Cerebellar cortex (tissue), 1 donor: ENCODE measurements around the gene ASPDH.

Experiments
- DNase-seq: peaks from one replicate; pipeline ENCODE4 v3.0.0-alpha.2; 2015; ENCODE audit warnings: low spot score

ASPDH gene

DNA sequence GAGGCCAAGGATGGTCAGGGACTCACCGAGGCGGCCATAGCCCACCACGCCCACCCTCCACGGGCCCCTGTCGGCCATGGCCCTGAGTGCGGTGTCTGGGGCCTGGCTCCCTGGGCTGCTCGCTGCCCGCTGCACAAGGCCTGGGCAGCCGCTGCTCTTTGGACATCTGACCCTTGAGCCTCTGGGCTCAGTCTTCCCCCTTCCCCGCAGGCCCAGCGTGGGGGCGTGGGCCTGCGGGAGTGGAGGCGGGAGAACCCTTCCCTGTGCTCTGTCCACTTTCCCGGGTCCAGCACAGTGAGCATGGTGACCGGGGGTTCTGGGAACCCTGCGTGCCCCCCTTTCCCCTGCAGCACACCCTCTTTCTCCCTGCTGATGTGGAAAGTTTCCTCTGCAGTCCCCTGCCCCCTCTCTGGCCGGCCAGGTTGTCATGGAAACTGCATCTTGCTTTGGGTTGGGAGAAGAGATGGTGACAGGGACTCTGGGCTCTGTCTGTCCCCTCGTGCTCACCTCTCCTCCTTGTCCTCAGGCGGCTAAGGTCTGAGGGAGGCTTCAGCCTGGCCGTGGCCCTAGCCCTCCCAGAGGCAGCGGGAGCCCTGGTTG is at the start of gene ASPDH:
Gene ASPDH (minus strand): TSS at position 168 of the 600 bp plus-strand sequence. CDS start 90 bp downstream, at position 78.
- DNase-seq, result peak; percentile 67

DNA sequence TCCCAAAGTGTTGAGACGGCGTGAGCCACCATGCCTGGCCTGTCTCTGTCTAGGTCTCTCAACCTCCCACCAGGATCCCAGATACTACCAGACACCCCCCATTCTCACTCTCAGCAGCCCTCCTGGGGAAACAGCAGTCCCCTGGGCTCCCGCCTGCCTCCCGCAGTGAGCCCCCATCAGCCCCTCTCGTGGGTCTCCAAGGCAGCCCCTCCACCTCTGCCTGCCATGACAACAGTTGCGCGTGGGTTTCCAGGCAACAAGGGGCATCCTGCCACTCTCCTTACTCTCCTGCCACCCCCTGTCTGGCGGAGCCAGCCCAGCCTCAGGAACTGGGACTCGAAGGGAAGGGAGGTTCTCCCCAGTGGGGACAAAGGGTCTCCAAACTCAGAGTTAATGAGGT is 49.3 kb upstream of the ASPDH start:
- DNase-seq, result no peak

- DNase-seq, result no peak
Measured at GRCh38 chr19:50562329-50562728, 48.6 kb upstream of the ASPDH start.

DNA sequence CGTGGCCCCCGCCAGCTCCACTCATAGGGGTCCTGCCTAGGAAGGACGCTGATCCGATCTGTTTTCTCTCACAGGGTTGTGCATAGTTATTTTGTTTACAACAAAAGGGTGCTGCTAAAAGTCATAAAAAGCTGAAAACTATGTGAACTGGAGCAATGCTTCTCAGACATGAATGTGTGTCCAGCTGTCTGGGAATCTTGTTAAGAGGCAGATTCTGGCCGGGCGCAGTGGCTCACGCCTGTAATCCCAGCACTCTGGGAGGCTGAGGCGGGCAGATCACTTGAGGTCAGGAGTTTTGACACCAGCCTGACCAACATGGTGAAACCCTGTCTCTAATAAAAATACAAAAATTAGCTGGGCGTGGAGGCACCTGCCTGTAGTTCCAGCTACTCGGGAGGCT is 45.9 kb upstream of the ASPDH start:
- DNase-seq, result no peak

GRCh38 chr19:50558449-50558848 is 44.7 kb upstream of the ASPDH start:
- DNase-seq, result no peak

DNA sequence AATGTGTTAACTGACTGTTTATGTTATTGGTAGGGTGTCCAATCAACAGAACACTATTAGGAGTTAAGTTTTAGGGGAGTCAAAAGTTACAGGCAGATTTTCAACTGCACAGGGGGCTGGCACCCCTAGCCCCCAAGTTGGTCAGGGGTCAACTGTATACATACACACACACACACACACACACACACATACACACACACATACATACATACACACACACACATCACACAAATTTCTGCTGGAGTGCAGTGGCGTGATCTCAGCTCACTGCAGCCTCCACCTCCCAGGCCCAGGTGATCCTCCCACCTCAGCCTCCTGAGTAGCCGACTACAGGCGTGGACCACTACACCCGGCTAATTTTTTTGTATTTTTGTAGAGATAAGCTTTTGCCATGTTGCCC is 44.3 kb upstream of the ASPDH start:
- no peak for DNase-seq

DNA sequence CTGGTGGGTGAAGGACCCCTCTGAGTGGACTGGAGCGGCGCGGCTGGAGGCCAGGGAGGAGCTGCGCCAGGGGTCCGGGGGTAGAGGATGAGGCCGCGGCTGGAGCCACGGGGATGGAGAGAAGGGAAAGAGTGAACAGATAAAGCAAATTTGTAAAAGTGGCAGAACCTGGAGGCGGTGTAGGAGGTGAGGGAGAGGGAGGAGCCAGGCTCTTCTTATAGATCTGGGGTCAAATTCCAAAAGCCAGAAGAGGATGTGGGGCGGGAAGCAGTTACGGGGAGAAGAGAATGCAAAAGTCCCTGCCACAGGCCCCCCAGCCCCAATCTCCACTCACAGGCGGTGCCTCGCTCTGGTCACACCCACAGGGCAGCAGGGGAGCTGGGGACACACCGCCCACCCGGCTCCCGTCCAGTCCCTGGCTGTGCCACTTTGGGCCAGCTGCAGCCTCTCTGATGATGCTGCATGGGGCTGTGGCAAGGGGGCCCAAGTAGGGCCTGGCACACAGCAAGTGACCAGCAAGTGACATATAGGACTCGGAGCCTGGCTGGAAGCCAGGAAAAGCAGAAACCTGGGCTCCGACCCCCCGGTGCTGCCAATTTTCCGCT is 43.4 kb upstream of the ASPDH start:
- peak; percentile 38 for DNase-seq

DNA sequence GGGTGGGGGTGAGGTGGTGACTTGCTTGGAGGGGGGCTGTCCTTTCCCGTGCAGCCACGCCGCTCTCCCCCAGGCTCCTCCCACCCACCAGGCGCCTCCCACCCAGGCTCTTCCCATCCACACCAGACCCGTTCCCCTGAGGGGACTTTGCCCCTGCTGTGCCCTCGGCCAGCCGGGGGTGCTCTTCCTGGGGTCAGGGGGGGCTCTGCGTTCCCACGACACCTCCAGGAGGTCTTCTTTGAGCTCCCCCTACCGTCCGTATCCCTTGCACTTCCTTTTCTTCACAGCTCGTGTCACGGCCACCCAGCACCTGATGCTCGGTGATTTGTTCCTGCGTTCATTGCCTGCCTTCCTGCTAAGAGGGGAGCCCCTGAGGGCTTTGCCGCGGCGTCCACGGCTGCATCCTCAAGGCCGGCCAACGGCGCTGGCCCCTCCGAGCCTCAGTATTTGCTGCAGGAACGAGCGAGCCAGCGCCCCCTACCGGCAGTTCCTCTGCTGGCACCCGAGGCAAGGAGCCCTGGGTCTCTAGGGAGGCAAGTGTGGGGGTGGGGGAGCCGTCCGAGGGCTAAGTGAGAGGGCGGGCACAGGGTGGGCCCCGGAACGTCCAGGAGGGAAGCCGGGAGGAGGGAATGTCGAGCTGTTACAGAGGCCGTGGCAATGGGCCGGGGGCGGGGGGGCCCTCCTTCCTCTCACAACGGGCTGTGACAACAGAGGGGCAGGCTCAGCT is 42.7 kb upstream of the ASPDH start:
- peak; percentile 88 for DNase-seq

GRCh38 chr19:50555450-50556281 is 42.0 kb upstream of the ASPDH start:
- DNase-seq, result peak; percentile 81

DNA sequence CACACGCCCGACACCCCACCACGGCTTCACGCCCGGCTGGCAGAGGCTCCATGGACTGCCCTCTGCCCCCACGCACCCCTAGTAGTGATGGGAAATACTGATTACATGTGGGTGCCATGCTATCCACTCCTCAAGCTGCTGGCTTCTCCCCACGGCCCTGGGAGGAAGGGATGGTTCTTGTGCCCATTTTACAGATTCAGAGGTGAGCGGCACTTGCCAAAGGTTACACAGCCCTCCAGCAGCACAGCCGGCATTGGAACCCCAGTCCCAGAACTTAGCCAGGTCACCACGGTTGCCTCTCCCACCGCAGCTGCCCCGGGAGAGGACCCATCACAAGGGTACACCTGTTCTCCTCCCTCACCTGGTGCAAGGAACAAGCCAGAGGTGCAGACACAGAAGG is 41.3 kb upstream of the ASPDH start:
- DNase-seq, result no peak

- no peak for DNase-seq
Measured at GRCh38 chr19:50554212-50554611, 40.5 kb upstream of the ASPDH start.

GRCh38 chr19:50553134-50553703 is 39.5 kb upstream of the ASPDH start:
- no peak for DNase-seq

- DNase-seq, result no peak
Measured at GRCh38 chr19:50552540-50552939, 38.8 kb upstream of the ASPDH start.

DNA sequence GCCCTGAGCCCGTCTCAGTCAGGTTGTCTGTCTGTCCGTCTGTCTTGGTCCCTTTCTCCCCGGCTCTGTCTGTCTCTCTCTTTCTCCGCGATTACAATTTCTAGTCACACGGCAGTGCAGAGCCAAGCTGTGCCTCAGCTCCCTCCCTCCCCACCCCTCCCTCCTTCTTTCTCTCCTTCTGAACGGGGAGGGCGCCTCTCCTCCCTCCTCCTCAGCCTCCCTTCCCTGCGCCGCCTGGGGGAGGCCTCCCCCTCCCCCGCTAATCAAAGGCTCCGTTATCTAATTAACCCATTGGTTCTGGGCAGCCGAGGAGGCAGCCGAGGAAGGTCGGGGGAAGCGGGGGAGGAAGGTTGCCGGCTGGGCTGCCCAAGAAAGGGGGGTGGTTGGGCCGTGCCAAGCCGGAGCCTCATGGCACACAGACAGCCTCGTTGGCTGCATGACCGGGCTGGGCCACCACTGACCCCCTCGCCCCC is 38.0 kb upstream of the ASPDH start:
- peak; percentile 84 for DNase-seq

GRCh38 chr19:50551034-50551714 is 37.5 kb upstream of the ASPDH start:
- no peak for DNase-seq

- peak; percentile 36 for DNase-seq
Measured at GRCh38 chr19:50550594-50550966, 36.9 kb upstream of the ASPDH start.

- peak; percentile 36 for DNase-seq
Measured at GRCh38 chr19:50549927-50550593, 36.3 kb upstream of the ASPDH start.

- no peak for DNase-seq
Measured at GRCh38 chr19:50549059-50549926, 35.6 kb upstream of the ASPDH start.

DNA sequence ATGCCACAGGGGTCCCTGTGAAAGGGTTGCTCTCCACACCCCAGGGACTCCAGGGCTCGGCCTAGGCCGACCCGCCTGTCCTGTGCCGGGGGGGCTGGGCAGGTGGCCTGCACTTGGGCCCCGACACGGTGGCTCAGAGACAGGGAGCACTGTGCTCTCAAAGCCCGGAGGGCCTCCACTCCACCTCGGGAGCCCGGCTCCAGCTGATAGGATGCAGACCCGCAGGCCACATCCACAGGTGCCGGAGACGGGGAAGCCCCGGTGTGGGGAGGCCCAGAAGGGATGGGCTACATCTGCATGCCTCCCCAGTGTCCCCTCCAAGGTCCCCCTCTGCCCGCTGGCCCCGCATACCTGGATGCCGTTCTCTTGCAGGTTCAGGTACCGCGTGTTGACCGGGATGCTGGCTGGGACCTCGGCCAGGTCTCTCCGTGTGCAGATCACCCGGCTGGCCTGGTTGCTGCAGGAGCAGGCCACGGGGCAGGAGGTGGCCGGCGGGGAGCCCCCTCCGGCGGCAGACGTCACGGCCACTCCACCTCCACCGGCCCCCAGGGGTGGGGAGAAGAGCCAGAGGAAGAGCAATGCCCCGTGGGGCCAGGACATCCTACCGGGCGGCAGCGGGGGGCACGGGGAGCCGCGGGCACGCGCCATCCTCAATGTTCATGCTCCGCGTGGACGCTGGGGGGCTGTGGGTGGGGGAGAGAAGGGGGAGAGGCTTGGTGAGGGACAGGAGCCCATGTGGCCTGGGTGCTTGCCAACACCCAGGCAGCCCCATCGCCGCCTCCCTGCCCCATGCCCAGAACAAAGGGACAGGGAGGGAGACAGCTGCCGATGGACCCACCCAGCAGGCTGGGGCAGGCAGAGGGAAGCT is 34.7 kb upstream of the ASPDH start:
- DNase-seq, result peak; percentile 55
